GM19238 (cell line): ENCODE measurements around the gene GPALPP1.
"Not testable (repeated sequence)": the region's sequence is repeated elsewhere in the genome, so short reads cannot be mapped to it uniquely, and the experiment has no call there.

ENCODE experiments used
- DNase-seq: peaks from one replicate; pipeline ENCODE4 v3.0.0; 2011; ENCODE audit warnings: low spot score; ENCODE audit not compliant: insufficient read length

The GPALPP1 gene, protein sequence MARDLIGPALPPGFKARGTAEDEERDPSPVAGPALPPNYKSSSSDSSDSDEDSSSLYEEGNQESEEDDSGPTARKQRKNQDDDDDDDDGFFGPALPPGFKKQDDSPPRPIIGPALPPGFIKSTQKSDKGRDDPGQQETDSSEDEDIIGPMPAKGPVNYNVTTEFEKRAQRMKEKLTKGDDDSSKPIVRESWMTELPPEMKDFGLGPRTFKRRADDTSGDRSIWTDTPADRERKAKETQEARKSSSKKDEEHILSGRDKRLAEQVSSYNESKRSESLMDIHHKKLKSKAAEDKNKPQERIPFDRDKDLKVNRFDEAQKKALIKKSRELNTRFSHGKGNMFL

DNA sequence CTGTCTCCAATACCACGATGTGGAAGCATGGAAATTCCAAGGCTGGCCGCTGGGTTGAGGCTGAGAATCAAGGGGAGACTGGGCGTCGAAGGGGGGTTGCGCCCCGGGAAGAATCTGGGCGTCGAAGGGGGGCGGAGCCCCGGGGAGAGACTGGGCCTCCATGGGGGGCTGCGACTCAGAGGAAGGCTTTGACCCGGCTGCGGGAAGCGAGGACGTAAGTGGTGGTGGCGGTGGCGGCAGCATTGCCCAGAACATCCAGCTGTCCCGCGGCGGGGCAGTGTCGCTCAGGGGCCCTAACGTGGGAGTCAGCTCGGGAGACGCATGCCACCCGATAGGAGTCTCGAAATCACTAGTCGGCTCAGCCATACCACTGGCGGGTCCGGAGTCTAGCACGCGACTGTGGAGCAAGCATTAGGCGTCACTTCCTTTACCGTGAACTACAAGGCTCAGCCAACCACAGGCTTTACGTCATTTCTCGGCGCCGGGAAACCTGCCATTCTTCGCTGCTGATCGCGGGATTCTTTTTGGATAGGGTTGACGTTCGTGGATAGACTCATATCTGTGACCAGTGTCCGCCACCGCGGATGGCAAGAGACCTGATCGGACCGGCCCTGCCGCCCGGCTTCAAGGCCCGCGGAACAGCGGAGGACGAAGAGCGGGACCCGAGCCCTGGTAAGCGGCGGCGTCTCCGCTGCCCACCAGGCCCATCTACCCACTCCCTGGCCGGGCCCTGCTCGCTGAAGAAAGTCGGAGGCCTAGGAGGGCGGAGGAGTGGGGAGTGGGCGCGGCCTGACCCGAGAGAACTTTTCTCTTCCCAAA is at the start of gene GPALPP1, which contains the start of gene NUFIP1:
Gene GPALPP1 (plus strand): TSS at position 468 of the 819 bp plus-strand sequence. CDS start 117 bp downstream, at position 585.
Gene NUFIP1 (minus strand): TSS at position 401 of the 819 bp plus-strand sequence. CDS start 35 bp downstream, at position 366.
- peak; percentile 90 for DNase-seq

- not testable (repeated sequence) for DNase-seq
Observed at GRCh38 chr13:44943411-44943810, 45.9 kb upstream of the GPALPP1 start.

DNA sequence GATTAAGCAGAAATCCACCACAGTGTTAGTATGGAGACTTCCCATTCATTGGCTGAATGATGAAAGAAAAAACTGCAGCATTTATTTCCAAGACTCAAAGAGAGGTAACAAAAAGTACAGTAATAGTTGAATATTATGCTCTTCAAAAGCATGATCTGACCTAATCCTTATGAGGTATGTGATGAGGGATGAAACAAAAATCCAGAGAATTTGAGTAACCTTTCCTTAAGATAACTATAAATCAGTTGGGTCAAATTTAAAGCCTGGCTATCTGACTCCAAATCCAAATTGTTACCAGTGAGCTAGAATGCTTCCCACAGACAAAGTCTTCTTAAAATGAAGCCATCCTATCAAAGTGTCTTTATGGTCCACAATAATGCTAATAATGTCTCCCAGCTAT is 38.2 kb upstream of the GPALPP1 start:
- no peak for DNase-seq

GRCh38 chr13:44952671-44953070 is 36.7 kb upstream of the GPALPP1 start:
- DNase-seq: no peak

DNA sequence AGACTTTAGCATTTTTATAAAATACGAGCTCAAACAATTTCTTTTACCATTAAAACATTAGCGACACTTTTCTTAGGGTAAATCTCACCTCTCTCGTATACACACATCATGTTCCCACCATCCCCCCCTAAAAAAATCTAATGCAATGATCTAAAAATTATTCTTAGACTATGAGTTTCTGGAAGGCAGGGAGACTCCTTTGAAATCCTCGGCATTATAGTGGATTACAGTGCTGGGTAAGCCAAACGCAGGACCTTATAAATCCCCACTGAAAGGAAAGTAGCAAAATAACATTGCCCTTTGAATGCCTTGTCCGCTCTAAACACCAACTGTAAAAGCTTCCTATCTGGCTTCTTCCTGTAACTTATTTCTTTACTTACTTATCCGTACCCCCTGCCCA is 35.1 kb upstream of the GPALPP1 start:
- no peak for DNase-seq

GRCh38 chr13:44955406-44955805 is 33.9 kb upstream of the GPALPP1 start:
- DNase-seq: no peak

DNA sequence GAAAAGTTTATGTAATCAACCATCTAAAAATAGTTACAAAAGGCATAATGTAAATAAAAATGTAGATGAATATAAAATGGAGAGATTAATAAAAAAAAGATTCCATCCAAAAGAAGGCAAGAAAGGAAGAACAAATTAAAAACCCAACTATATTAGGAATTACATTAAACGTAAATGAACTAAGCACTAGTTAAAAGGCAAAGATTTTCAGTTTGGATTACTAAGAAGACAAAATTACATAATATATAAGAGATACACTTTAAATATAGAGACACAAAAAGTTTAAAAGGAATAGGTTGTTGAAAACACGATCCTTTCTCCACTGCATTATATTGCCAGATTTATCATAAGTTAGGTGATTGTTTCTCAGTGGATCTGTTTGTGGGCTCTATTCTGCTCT is 27.3 kb upstream of the GPALPP1 start:
- DNase-seq: no peak

DNA sequence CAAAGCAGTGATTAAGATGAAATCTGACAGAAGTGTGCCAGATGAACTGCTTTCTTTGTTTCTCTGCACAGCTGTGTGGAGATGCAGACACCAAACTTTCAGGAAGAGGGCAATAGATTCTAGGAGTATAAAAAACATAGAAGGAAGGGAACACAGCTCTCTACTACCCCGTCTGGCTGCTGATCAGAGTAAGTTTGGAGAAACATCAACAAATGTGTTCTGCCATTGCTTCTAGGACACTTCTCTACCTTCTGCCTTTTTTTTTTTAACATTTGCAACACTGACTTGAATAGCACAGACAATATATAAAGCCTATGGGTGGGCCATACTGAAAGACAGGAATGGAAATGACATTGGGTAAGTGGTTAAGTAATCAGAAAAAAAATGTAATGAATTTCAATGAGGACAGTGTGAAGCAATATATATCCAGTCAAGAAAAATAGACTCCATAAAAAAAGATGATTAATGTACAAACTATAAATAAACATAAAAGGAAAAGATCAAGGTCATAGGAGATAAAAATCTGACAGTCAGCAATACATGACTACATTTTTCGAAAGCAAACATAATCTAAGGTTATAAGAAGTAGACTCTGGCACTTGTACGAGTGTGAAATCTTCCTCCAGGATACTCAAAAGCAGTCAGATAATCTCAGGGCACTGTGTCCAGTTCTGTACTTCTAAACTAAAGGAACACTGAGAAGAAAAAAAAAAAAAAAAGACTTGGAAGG is 21.5 kb upstream of the GPALPP1 start:
- no peak for DNase-seq

DNA sequence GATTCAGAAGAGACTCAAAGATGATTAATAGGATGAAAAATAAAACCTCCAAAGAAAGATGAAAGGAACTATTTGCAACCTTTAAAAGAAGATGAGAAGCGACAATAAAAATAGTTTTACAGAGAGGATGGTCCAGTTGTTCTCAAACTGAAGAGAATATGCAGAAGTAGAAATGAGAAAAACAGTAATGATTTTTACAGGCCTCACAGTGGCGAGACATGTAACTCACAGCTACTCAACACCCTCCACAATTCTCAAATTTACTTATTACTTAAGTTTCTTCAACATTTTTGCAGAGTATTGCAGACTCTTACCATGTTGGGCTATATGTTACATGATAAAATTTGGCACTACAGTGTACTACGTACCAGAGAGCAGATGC is 20.9 kb upstream of the GPALPP1 start:
- DNase-seq: no peak

GRCh38 chr13:44969551-44970484 is 19.5 kb upstream of the GPALPP1 start:
- no peak for DNase-seq

DNA sequence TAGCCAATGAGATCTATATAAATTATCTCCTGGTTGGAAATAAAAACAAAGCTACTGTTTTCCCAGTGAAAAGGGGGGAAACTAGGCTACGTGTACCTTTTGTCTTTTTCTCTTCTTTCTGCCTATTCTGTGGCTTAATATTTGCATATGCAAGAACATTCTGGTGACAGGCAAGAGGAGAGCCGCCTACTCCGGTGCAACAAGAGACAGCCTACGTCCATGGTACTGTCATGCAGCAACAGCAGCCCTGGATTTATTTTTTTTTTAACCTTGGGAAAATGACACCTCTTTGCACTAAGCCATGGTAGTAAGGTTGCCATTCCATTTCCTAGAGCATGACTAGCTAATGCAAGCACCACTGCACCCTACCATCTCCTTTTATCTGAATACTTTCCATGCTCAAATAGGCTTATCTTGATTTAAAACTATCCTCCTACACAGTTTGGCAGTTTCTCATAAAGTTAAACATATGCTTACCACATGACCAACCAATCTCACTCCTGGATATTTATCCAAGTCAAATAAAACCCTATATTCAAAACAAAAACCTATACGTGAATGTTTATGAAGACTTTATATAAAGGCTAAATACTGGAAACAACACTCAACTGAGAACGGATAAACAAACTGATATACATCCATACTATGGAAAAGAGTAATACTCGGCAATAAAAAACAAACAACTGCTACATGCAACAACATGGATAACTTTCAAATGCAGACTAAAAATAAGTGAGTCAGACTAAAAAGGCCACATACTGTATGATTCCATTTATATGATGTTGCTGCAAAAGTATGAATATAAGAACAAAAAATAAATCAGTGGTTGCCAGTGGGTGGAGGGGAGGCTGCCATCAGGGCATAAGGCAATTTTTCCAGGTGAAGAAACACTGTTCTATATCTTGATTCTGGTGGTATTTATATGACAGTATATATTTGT is 17.4 kb upstream of the GPALPP1 start:
- no peak for DNase-seq

DNA sequence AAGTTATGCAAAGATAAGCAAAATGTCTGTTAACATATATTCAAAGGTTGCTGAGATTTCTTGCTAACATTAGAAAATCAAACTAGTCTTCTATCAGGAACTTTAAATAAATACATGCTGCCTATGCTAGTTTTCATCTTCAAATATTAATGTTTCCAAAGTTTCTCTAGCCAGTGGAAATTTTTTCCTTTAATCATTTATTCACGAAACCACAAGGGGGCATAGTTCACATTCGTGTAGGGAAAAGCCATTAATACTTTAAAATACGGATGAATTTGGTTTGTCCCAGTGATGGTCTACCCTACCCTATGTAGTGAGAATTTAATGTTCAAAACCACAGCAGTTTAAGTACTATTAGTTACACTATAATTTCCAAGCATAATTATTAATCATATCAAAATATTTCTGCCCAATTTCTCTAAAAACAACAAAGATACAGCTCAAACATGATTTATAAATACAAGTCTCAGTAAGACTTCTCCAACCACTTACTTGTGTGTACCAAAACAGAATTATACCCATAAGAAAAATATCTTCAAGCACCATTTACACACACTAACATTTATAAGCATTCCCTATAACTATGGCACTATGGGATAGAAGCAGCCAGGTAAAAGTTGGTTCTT is 16.3 kb upstream of the GPALPP1 start:
- no peak for DNase-seq

DNA sequence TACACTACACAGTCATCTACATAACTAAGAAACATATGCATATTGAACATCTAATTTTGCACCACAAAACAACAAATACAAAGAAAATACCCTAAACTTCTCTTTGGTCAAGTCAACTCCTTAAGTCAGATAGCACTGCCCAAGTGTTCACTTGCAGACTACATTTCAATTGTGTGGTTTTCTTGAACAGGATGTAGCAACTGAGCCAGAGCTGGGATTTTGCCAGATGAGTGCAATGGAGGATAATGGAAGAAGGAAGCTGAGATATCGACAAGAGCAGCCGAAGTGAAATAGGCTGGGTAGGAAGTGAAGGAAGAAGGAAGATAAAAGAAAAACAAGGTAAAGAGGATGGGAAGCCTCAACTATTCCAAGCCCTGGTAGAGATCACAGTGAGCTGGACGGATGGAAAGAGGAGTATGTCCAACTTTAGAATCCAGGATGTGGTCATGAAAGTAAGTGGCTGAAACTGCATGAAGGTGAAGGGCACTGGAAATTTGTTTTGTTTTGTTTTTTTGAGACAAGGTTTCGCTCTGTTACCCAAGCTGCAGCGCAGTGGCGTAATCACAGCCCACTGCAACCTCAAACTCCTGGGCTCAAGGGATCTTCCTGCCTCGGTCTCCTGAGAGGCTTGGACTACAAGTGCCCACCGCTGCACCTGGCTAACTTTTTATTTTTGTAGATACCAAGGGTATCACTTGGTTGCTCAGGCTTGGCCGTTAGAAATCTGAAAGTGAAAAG is 15.1 kb upstream of the GPALPP1 start:
- DNase-seq: no peak

- DNase-seq: no peak
Observed at GRCh38 chr13:44976196-44976595, 13.1 kb upstream of the GPALPP1 start.

DNA sequence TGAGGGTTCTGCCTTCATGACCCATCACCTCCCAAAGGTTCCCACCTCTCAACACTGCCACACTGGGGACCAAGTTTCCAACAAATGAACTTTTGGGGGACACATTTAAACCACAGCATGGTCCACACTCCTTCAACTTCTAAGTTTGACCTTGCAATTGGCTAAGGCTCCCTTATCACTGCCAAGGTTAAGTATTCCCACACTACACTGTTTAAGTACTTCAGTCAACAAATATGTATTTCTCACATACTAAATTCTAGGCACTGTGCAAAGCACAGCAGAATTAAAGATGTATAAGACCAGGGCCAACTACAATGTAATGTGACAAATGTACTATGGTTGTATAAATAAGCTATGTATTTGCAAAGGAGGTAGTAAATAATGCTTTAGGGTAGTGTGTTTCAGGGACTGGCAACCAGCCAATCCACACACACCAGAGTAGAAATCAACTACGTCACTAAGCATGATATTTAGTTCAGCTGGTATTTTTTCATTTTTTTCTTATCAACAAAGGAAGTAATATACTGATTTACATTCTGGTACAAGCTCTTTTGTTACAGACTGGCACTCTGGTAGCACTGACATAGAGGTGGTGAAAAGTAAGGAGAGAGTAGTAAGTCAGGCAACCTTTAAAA is 12.3 kb upstream of the GPALPP1 start:
- no peak for DNase-seq

GRCh38 chr13:44978328-44978727 is 11.0 kb upstream of the GPALPP1 start:
- DNase-seq: no peak

DNA sequence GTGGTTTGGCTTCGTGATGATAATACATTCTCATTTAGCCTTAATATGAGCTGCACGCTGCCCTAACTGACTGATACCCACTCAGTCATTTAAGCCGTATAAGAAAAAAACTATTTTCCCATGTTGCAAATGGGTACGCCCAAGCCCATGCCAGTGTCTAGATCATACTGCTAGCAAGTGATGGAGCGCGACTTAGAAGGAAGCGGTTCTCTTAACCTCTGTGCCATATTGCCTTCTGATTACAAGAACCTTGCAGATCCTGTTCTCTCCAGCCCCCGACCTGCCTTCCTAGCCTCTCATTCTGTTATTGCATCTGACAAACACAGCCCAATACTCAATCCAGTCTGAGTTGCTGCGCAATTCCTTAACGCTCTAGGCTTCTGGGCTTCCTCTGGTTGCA is 603 bp downstream of the GPALPP1 start:
- no peak for DNase-seq

DNA sequence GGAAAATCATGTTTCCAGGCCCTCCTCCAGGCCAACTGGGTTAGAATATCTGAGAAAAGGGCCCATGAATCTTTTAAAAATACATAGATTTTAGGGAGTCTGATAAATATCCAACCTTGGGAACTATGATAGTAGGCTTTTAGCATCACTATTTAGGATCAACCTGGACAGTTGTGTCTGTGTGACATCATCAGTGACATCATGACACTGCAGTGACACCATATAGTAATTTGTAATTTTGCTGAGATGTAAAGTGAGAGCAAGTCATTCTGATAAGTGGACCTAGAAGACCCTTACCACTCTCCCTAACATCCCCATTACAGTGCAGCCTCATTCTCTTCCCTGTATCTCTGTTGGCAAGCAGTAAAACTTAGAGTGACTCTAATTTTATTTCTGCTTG is 14.1 kb downstream of the GPALPP1 start:
- DNase-seq: no peak
